Smooth muscle cell (in vitro differentiated cells): ENCODE measurements around the gene CCDC71. TPM values are rescaled to one million over a fixed set of nuclear protein-coding genes. Genes with fewer than 3 reads are reported as not detected.

ENCODE experiments used
- DNase-seq: peaks from one replicate; lab custom pipeline; 2025; ENCODE audit not compliant: unreplicated experiment; lab: John Stamatoyannopoulos, UW
- H2AFZ ChIP-seq: fragments of 200-600 bp; sonication (generic); 2 replicates; pipeline ENCODE4 v1.6.0; 2016; ENCODE audit warnings: antibody characterized with exemption, low read depth, mild to moderate bottlenecking
- H3F3A ChIP-seq: fragments of 200-600 bp; sonication (generic); 2 replicates; pipeline ENCODE4 v1.6.0; 2017; ENCODE audit warnings: antibody characterized with exemption, low read depth
- H3K27ac ChIP-seq: fragments of 200-600 bp; sonication (generic); 2 replicates; pipeline ENCODE4 v1.5.1; 2016; ENCODE audit warnings: low read depth, mild to moderate bottlenecking
- H3K27me3 ChIP-seq: fragments of 200-600 bp; sonication (generic); 2 replicates; pipeline ENCODE4 v1.6.1; 2016; ENCODE audit warnings: low read depth, mild to moderate bottlenecking
- H3K36me3 ChIP-seq: fragments of 200-600 bp; sonication (generic); 2 replicates; pipeline ENCODE4 v1.5.1; 2016; ENCODE audit warnings: low read depth
- H3K4me1 ChIP-seq: fragments of 200-600 bp; sonication (generic); 2 replicates; pipeline ENCODE4 v1.5.1; 2016; ENCODE audit warnings: low read depth
- H3K4me2 ChIP-seq: fragments of 200-600 bp; sonication (generic); 2 replicates; pipeline ENCODE4 v1.6.0; 2016; ENCODE audit warnings: mild to moderate bottlenecking
- H3K4me3 ChIP-seq: fragments of 200-600 bp; sonication (generic); 2 replicates; pipeline ENCODE4 v1.5.1; 2016; ENCODE audit warnings: mild to moderate bottlenecking
- H3K79me2 ChIP-seq: fragments of 200-600 bp; sonication (generic); 2 replicates; pipeline ENCODE4 v1.6.0; 2016; ENCODE audit warnings: low read depth, mild to moderate bottlenecking
- H3K9ac ChIP-seq: fragments of 200-600 bp; sonication (generic); 2 replicates; pipeline ENCODE4 v1.6.0; 2016; ENCODE audit warnings: low read depth
- H3K9me3 ChIP-seq: fragments of 200-600 bp; sonication (generic); replicated peaks from 2 replicates; pipeline ENCODE4 v1.5.1; 2016; ENCODE audit warnings: low read depth
- H4K20me1 ChIP-seq: fragments of 200-600 bp; sonication (generic); 2 replicates; pipeline ENCODE4 v1.6.0; 2016; ENCODE audit warnings: low read depth
- WGBS: methylation state at CpG from one replicate; pipeline ENCODE4 v1.1.7; 2016; ENCODE audit warnings: low lambda C conversion rate; 5-methylcytosine and 5-hydroxymethylcytosine counted together
- polyA plus RNA-seq: library from polyadenylated mRNA; unstranded; fragments of >200 nt; fragmentation: Nextera tagmentation; extraction: Ambion mirVana; gene quantifications from 2 replicates; pipeline ENCODE4 v1.2.1, GENCODE V29; 2016
- total RNA-seq: library from RNA; depleted of rRNA; stranded (reverse); fragments of >200 nt; gene quantifications from 2 replicates; pipeline ENCODE4 v1.2.3, GENCODE V29; 2014
- TF ChIP-seq, protein P1 (sequence below): fragments of 200-600 bp; sonication (generic); IDR thresholded peaks from 2 replicates; pipeline ENCODE4 v1.5.1; 2017; ENCODE audit warnings: borderline replicate concordance, mild to moderate bottlenecking, antibody characterized with exemption; ENCODE audit not compliant: insufficient read depth, poor library complexity, severe bottlenecking

CCDC71 gene
- total and polyA plus RNA-seq, 2 experiments from 2014 or later = 0.59 to 33.8 TPM

DNA sequence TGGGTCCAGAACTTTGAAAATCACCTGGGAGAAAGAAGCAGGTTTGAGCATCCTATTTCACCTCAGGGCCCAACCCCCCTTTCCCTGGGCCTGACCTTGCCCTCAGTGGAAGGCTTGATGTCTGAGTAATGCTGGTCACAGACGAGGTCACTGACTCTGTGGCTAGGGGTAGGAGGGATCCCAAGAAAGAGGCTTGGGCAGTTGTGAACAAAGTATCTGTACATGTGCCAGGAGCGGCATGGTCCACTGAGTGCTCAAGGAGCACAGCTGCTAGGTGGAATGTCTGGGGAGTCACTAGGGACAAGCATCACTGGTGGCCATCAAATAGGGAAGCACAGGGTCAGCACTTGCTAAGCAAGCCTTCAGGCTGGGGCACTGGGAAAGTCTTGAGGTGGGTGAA, 7.3 kb downstream of the CCDC71 start:
- WGBS = 58% methylated on average over 2 of the region's 2 CpGs
- H3K4me2 ChIP-seq = no peak overlapping the region

GRCh38 chr3:49158103-49158709, 7.9 kb downstream of the CCDC71 start:
- H3K79me2 ChIP-seq = no peaks in the 10 kb centered on the region
- peaks cover 3% of the 10 kb centered on the region for H4K20me1 ChIP-seq
- 71% methylated on average over 5 of the region's 5 CpGs for WGBS
- H3K36me3 ChIP-seq = no peaks in the 10 kb centered on the region
- no peaks in the 10 kb centered on the region for H3K27me3 ChIP-seq
- H3K4me3 ChIP-seq = no peak overlapping the region
- DNase-seq = no peak
- no peak overlapping the region for H3K27ac ChIP-seq
- H3K4me2 ChIP-seq = no peak overlapping the region
- TF ChIP-seq, protein P1, sequence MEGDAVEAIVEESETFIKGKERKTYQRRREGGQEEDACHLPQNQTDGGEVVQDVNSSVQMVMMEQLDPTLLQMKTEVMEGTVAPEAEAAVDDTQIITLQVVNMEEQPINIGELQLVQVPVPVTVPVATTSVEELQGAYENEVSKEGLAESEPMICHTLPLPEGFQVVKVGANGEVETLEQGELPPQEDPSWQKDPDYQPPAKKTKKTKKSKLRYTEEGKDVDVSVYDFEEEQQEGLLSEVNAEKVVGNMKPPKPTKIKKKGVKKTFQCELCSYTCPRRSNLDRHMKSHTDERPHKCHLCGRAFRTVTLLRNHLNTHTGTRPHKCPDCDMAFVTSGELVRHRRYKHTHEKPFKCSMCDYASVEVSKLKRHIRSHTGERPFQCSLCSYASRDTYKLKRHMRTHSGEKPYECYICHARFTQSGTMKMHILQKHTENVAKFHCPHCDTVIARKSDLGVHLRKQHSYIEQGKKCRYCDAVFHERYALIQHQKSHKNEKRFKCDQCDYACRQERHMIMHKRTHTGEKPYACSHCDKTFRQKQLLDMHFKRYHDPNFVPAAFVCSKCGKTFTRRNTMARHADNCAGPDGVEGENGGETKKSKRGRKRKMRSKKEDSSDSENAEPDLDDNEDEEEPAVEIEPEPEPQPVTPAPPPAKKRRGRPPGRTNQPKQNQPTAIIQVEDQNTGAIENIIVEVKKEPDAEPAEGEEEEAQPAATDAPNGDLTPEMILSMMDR = peak; percentile 8
- H3K4me1 ChIP-seq = no peaks in the 10 kb centered on the region
- no peak overlapping the region for H2AFZ ChIP-seq
- H3K9me3 ChIP-seq = no peaks in the 10 kb centered on the region
- H3K9ac ChIP-seq = no peak overlapping the region
- H3F3A ChIP-seq = no peaks in the 10 kb centered on the region

More for the DNA sequence above, 7.3 kb downstream of the CCDC71 start:
- Histone ChIP-seq H4K20me1 (peaks cover 3% of the 10 kb centered on the region), H3K4me3 (no peak overlapping the region), H3K4me1 (no peaks in the 10 kb centered on the region), H2AFZ (no peak overlapping the region), H3K79me2 (no peaks in the 10 kb centered on the region), H3F3A (no peaks in the 10 kb centered on the region), H3K36me3 (no peaks in the 10 kb centered on the region), H3K27me3 (no peaks in the 10 kb centered on the region), H3K9me3 (no peaks in the 10 kb centered on the region), H3K27ac (no peak overlapping the region), H3K9ac (no peak overlapping the region)
- TF ChIP-seq, protein P1 = no peak
- DNase-seq = no peak

- WGBS = 88% methylated on average over 1 of the region's 1 CpG
- H3K4me2 ChIP-seq = no peak overlapping the region
- no peaks in the 10 kb centered on the region for H3K36me3 ChIP-seq
- no peak overlapping the region for H2AFZ ChIP-seq
- no peak overlapping the region for H3K27ac ChIP-seq
- no peaks in the 10 kb centered on the region for H3K27me3 ChIP-seq
- H3K9me3 ChIP-seq = no peaks in the 10 kb centered on the region
- no peak for DNase-seq
- peaks cover 3% of the 10 kb centered on the region for H4K20me1 ChIP-seq
- no peaks in the 10 kb centered on the region for H3F3A ChIP-seq
- H3K79me2 ChIP-seq = no peaks in the 10 kb centered on the region
- no peak overlapping the region for H3K4me3 ChIP-seq
- TF ChIP-seq, protein P1 = no peak
- no peaks in the 10 kb centered on the region for H3K4me1 ChIP-seq
- H3K9ac ChIP-seq = no peak overlapping the region
These were observed 8.8 kb downstream of the CCDC71 start for GRCh38 chr3:49157289-49157688.

- no peak overlapping the region for H3K9ac ChIP-seq
- H3K9me3 ChIP-seq = no peaks in the 10 kb centered on the region
- H3K4me1 ChIP-seq = no peaks in the 10 kb centered on the region
- H3F3A ChIP-seq = no peaks in the 10 kb centered on the region
- TF ChIP-seq, protein P1 = no peak
- no peak overlapping the region for H3K27ac ChIP-seq
- no peak overlapping the region for H3K4me3 ChIP-seq
- H3K27me3 ChIP-seq = no peaks in the 10 kb centered on the region
- no peaks in the 10 kb centered on the region for H4K20me1 ChIP-seq
- H3K36me3 ChIP-seq = no peaks in the 10 kb centered on the region
- no peaks in the 10 kb centered on the region for H3K79me2 ChIP-seq
- H3K4me2 ChIP-seq = no peak overlapping the region
- H2AFZ ChIP-seq = no peak overlapping the region
- no peak for DNase-seq
- WGBS = 86% methylated on average over 3 of the region's 3 CpGs
These were observed 12.7 kb downstream of the CCDC71 start for GRCh38 chr3:49153349-49153912.
